OCI-LY7 (cell line): ENCODE measurements around the gene AGMO. TPM values are rescaled to one million over a fixed set of nuclear protein-coding genes. Genes with fewer than 3 reads are reported as not detected.

Source experiments
- BruUV-seq: library from RNA; stranded (reverse); fragments of 400-500 nt; replicated peaks from 2 replicates; lab custom pipeline; 2021; lab: Mats Ljungman, UMichigan
- CTCF ChIA-PET: fragments of 300-600 bp; sonication (Branson Sonifier 250); formaldehyde crosslinking; loops from one replicate; lab custom pipeline; 2022; ENCODE audit warnings: antibody characterized with exemption; ENCODE audit not compliant: unreplicated experiment; lab: Charles Lee
- POLR2A ChIA-PET: fragments of 300-600 bp; sonication (Branson Sonifier 250); formaldehyde crosslinking; loops from one replicate; lab custom pipeline; 2022; ENCODE audit warnings: antibody characterized with exemption; lab: Charles Lee
- DNase-seq: peaks from one replicate; pipeline ENCODE4 v3.0.0-alpha.2; 2015; ENCODE audit warnings: low spot score
- H2AFZ ChIP-seq: fragments of 200-600 bp; sonication (generic), shearing (Covaris generic); 2 replicates; pipeline ENCODE4 v1.6.1; 2014; ENCODE audit warnings: mild to moderate bottlenecking, antibody characterized with exemption, low read length, moderate library complexity
- H3K27ac ChIP-seq: fragments of 200-600 bp; sonication (generic); 2 replicates; pipeline ENCODE4 v1.5.1; 2014; ENCODE audit warnings: mixed run types, low read depth, mild to moderate bottlenecking, moderate library complexity, low read length, inconsistent platforms; ENCODE audit not compliant: poor library complexity, severe bottlenecking
- H3K36me3 ChIP-seq: fragments of 200-600 bp; sonication (generic); 2 replicates; pipeline ENCODE4 v1.6.1; 2014; ENCODE audit warnings: mild to moderate bottlenecking, antibody characterized with exemption, low read length, moderate library complexity, mixed read lengths; ENCODE audit not compliant: insufficient read depth
- H3K4me1 ChIP-seq: fragments of 200-600 bp; sonication (generic); 2 replicates; pipeline ENCODE4 v1.5.1; 2014; ENCODE audit warnings: mild to moderate bottlenecking, low read length; ENCODE audit not compliant: insufficient read depth, poor library complexity, severe bottlenecking
- H3K4me2 ChIP-seq: fragments of 200-600 bp; sonication (generic); 2 replicates; pipeline ENCODE4 v1.6.1; 2014; ENCODE audit warnings: mild to moderate bottlenecking, low read length
- H3K4me3 ChIP-seq: fragments of 200-600 bp; sonication (generic); 2 replicates; pipeline ENCODE4 v1.5.1; 2014; ENCODE audit warnings: mild to moderate bottlenecking, low read depth, low read length; ENCODE audit not compliant: poor library complexity, severe bottlenecking
- H3K79me2 ChIP-seq: fragments of 200-600 bp; sonication (generic); 2 replicates; pipeline ENCODE4 v1.6.1; 2016; ENCODE audit warnings: low read depth, mild to moderate bottlenecking, low read length, moderate library complexity, mixed read lengths; ENCODE audit not compliant: insufficient read depth
- H3K9me2 ChIP-seq: fragments of 200-600 bp; sonication (generic); 2 replicates; pipeline ENCODE4 v1.6.1; 2016; ENCODE audit warnings: mild to moderate bottlenecking, low read length, mixed read lengths; ENCODE audit not compliant: insufficient read depth
- H3K9me3 ChIP-seq: fragments of 200-600 bp; sonication (generic); 2 replicates; pipeline ENCODE4 v1.6.1; 2014; ENCODE audit warnings: mild to moderate bottlenecking, mixed run types, low read length, mixed read lengths
- H4K20me1 ChIP-seq: fragments of 200-600 bp; sonication (generic); 2 replicates; pipeline ENCODE4 v1.6.1; 2014; ENCODE audit warnings: mild to moderate bottlenecking, antibody characterized with exemption, low read length, moderate library complexity, mixed read lengths; ENCODE audit not compliant: insufficient read depth
- CTCF ChIP-seq: fragments of 200-600 bp; sonication (generic); conservative IDR thresholded peaks from 2 replicates; pipeline ENCODE4 v1.5.1; 2014; ENCODE audit warnings: mild to moderate bottlenecking, antibody characterized with exemption, low read length, moderate library complexity, mixed read lengths
- EZH2phosphoT487 ChIP-seq: fragments of 200-600 bp; sonication (generic); IDR thresholded peaks from 2 replicates; pipeline ENCODE4 v1.6.1; 2018; ENCODE audit warnings: low read depth, borderline replicate concordance, mild to moderate bottlenecking, mixed run types, antibody characterized with exemption, low read length, moderate library complexity, mixed read lengths
- intact Hi-C: fragments of 100-400 bp; cut with micrococcal nuclease; formaldehyde crosslinking; loops from one replicate; pipeline ENCODE4 v1.10.0; 2022; ENCODE audit not compliant: unreplicated experiment
- total RNA-seq, 2 experiments: library from RNA; depleted of rRNA in 1 of 2; stranded (reverse); fragments of >200 nt in 1 of 2; shearing (Covaris generic) in 1 of 2; gene quantifications; 2 replicates each; pipeline ENCODE4 v1.2.3, GENCODE V29; 2014 to 2022

The AGMO gene
- total RNA-seq, 2 experiments from 2014 or later, result not detected

- H3K9me3 ChIP-seq, result no peaks in the 10 kb centered on the region
- H3K4me3 ChIP-seq, result no peak overlapping the region
- no peaks in the 10 kb centered on the region for H3K9me2 ChIP-seq
- no peak overlapping the region for H3K27ac ChIP-seq
- no peaks in the 10 kb centered on the region for H3K36me3 ChIP-seq
- no peak overlapping the region for H2AFZ ChIP-seq
- CTCF ChIA-PET, result no interaction called here
- BruUV-seq, result no TSS peak
- intact Hi-C loops, result no loop called here
- no peak for DNase-seq
- TF ChIP-seq EZH2phosphoT487 (no peak), CTCF (no peak)
- no peaks in the 10 kb centered on the region for H3K79me2 ChIP-seq
- POLR2A ChIA-PET, result no interaction called here
- H4K20me1 ChIP-seq, result no peaks in the 10 kb centered on the region
- H3K4me2 ChIP-seq, result no peak overlapping the region
- no peaks in the 10 kb centered on the region for H3K4me1 ChIP-seq
Measured at GRCh38 chr7:15433151-15433550, 128.7 kb downstream of the AGMO start.

GRCh38 chr7:15430911-15431310 is 130.9 kb downstream of the AGMO start:
- Histone ChIP-seq H2AFZ (no peak overlapping the region), H3K4me1 (no peaks in the 10 kb centered on the region), H3K9me3 (no peaks in the 10 kb centered on the region), H3K9me2 (no peaks in the 10 kb centered on the region), H3K4me3 (no peak overlapping the region), H3K27ac (no peak overlapping the region), H4K20me1 (no peaks in the 10 kb centered on the region), H3K36me3 (no peaks in the 10 kb centered on the region), H3K4me2 (no peak overlapping the region), H3K79me2 (no peaks in the 10 kb centered on the region)
- no peak for TF ChIP-seq CTCF
- no peak for TF ChIP-seq EZH2phosphoT487
- POLR2A ChIA-PET, result interaction anchor here (1.6 kb wide), 1 partner anchor 9 kb away, joined by 3 read pairs; no protein-coding TSS in a partner anchor
- no peak for DNase-seq
- CTCF ChIA-PET, result no interaction called here
- no TSS peak for BruUV-seq
- intact Hi-C loops, result no loop called here

- no peaks in the 10 kb centered on the region for H3K79me2 ChIP-seq
- no peak overlapping the region for H2AFZ ChIP-seq
- TF ChIP-seq EZH2phosphoT487 (no peak), CTCF (no peak)
- no peak for DNase-seq
- no peaks in the 10 kb centered on the region for H3K9me2 ChIP-seq
- no peaks in the 10 kb centered on the region for H3K36me3 ChIP-seq
- H3K4me2 ChIP-seq, result no peak overlapping the region
- no peak overlapping the region for H3K27ac ChIP-seq
- H4K20me1 ChIP-seq, result no peaks in the 10 kb centered on the region
- no peaks in the 10 kb centered on the region for H3K4me1 ChIP-seq
- CTCF ChIA-PET, result no interaction called here
- no peak overlapping the region for H3K4me3 ChIP-seq
- BruUV-seq, result no TSS peak
- no peaks in the 10 kb centered on the region for H3K9me3 ChIP-seq
- intact Hi-C loops, result no loop called here
- POLR2A ChIA-PET, result interaction anchor here (1.6 kb wide), 2 partner anchors 9 kb away, joined by 3 to 4 read pairs; no protein-coding TSS in a partner anchor
Measured at GRCh38 chr7:15430191-15430590, 131.6 kb downstream of the AGMO start.
